Activated naive CD4-positive, alpha-beta T cell treated with anti-CD3 and anti-CD28 coated beads, Interleukin-2, amount 50 U/mL, for 24 hours (primary cell): Measurements from ENCODE around the gene PGA4.

Source experiments
- H3K27ac Mint-ChIP-seq: one replicate; pipeline ENCODE4 v1.8.0; 2021; ENCODE audit warnings: mild to moderate bottlenecking, mixed read lengths
- H3K27me3 Mint-ChIP-seq: one replicate; pipeline ENCODE4 v1.8.0; 2021; ENCODE audit warnings: mixed read lengths
- H3K36me3 Mint-ChIP-seq: one replicate; pipeline ENCODE4 v1.8.0; 2021; ENCODE audit warnings: mixed read lengths
- H3K4me1 Mint-ChIP-seq: one replicate; pipeline ENCODE4 v1.8.0; 2021; ENCODE audit warnings: mixed read lengths
- H3K4me3 Mint-ChIP-seq: one replicate; pipeline ENCODE4 v1.8.0; 2021; ENCODE audit warnings: mild to moderate bottlenecking, mixed read lengths
- H3K9me3 Mint-ChIP-seq: one replicate; pipeline ENCODE4 v1.8.0; 2021; ENCODE audit warnings: mixed read lengths

The PGA4 gene

GRCh38 chr11:61279934-61280659 lies 58.0 kb downstream of the PGA4 start:
- H3K27me3 Mint-ChIP-seq = no peaks in the 10 kb centered on the region
- no peak overlapping the region for H3K27ac Mint-ChIP-seq
- H3K4me1 Mint-ChIP-seq = no peaks in the 10 kb centered on the region
- H3K9me3 Mint-ChIP-seq = no peaks in the 10 kb centered on the region
- peaks cover 6% of the 10 kb centered on the region for H3K36me3 Mint-ChIP-seq
- H3K4me3 Mint-ChIP-seq = no peak overlapping the region

- Mint-ChIP-seq H3K4me3 (no peak overlapping the region), H3K36me3 (peaks cover 6% of the 10 kb centered on the region), H3K9me3 (no peaks in the 10 kb centered on the region), H3K27ac (no peak overlapping the region), H3K27me3 (no peaks in the 10 kb centered on the region), H3K4me1 (no peaks in the 10 kb centered on the region)
These were observed 58.9 kb downstream of the PGA4 start for GRCh38 chr11:61280883-61281580.
